ENCODE results near the gene ADCY6. TPM values are rescaled to one million over a fixed set of nuclear protein-coding genes. Genes with fewer than 3 reads are reported as not detected.

ADCY6 gene
- total RNA-seq, 1 experiment from 2014 or later, result 21.9 TPM

DNA sequence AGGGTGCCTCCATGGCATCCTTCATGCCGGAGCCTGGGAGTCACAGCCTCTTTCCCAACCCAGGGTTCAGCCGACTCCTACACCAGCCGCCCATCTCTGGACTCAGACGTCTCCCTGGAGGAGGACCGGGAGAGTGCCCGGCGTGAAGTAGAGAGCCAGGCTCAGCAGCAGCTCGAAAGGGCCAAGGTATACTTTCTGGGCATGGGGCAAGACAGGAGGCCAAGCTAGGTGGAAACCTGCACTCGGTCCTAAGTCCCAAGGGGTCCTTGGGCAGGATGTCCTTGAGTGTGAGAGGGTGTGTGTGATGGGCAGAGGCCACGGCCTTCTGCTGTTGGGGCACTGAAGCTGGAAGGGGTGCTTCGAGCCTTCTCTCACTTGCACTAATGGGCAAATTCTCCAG lies 34.4 kb upstream of the ADCY6 start:
- POLR2A ChIA-PET, result interaction anchor here (0.9 to 1.6 kb wide), 3 partner anchors 9 to 10 kb away, joined by 3 to 7 read pairs (median 3); no protein-coding TSS in a partner anchor
- Mint-ChIP-seq H3K4me3 (ENCODE audit: unreplicated experiment) (no peak overlapping the region), H3K4me1 (ENCODE audit: insufficient read depth, unreplicated experiment) (peaks cover 12% of the 10 kb centered on the region), H3K9me3 (ENCODE audit: unreplicated experiment) (no peaks in the 10 kb centered on the region), H3K27ac (ENCODE audit: low read depth, unreplicated experiment) (no peak overlapping the region), H3K27me3 (ENCODE audit: insufficient read depth, unreplicated experiment) (no peaks in the 10 kb centered on the region), H3K36me3 (ENCODE audit: insufficient read depth, unreplicated experiment) (peaks cover 2% of the 10 kb centered on the region)
- BruUV-seq (replicated peaks), result no TSS peak
- intact Hi-C loops (cut with micrococcal nuclease), result no loop called here
- TF ChIP-seq CTCF (IDR thresholded peaks at IDR 0.05; ENCODE audit: unreplicated experiment), result no peak
- CTCF ChIA-PET, result interaction anchor here (0.6 to 6.7 kb wide), 4 partner anchors 8 to 893 kb away, joined by 3 to 46 read pairs (median 3); no protein-coding TSS in a partner anchor
- no peak for DNase-seq (ENCODE audit: unreplicated experiment)

DNA sequence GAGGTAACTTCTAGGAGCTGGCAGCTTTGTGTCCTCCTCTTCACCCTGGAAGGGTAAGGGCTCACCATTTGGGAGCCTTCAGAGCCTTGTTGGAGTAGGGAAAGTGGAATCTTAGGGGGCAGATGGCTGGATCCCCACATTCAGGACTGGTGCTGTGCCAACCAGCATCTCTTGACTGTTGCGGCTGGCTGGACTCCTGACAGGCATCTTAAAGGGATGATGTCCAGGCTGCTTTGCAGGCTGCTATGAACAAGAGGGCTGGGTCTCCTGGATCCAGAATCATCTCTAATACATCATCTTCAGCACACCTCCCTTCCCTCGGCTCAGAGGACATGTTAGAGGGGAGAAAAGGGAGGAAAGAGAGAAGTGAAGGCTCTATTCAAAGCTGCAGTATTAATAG lies 33.8 kb upstream of the ADCY6 start:
- ChIA-PET CTCF (interaction anchor here (0.6 to 6.7 kb wide), 4 partner anchors 7 to 892 kb away, joined by 3 to 46 read pairs (median 4); no protein-coding TSS in a partner anchor), POLR2A (interaction anchor here (0.9 to 1.5 kb wide), 2 partner anchors 8 to 11 kb away, joined by 3 read pairs; no protein-coding TSS in a partner anchor)
- TF ChIP-seq CTCF (IDR thresholded peaks at IDR 0.05; ENCODE audit: unreplicated experiment), result no peak
- H3K4me1 Mint-ChIP-seq (ENCODE audit: insufficient read depth, unreplicated experiment), result peaks cover 17% of the 10 kb centered on the region
- intact Hi-C loops (cut with micrococcal nuclease), result no loop called here
- no peak overlapping the region for H3K4me3 Mint-ChIP-seq (ENCODE audit: unreplicated experiment)
- H3K27ac Mint-ChIP-seq (ENCODE audit: low read depth, unreplicated experiment), result no peak overlapping the region
- H3K36me3 Mint-ChIP-seq (ENCODE audit: insufficient read depth, unreplicated experiment), result no peaks in the 10 kb centered on the region
- no peak for DNase-seq (ENCODE audit: unreplicated experiment)
- no peaks in the 10 kb centered on the region for H3K27me3 Mint-ChIP-seq (ENCODE audit: insufficient read depth, unreplicated experiment)
- no TSS peak for BruUV-seq (replicated peaks)
- no peaks in the 10 kb centered on the region for H3K9me3 Mint-ChIP-seq (ENCODE audit: unreplicated experiment)

DNA sequence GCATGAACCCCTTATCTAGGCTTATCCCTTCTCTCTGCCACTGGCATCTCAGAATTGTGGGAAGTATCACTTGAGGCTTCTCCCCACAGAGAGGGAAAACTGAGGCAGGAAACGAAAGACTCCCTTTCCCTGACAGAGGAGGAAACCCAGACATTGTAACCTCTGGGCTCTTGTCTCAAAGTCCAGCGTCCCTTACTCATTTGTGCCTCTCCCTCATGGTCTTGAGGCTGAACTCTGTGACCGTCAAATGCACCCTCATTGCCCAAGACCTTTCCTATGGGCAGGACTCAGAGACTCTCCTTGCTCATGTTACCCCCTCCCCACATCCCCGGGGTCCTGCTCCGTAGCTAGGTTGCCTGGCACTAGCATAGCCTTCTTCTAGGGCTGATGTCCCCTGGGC lies 33.2 kb upstream of the ADCY6 start:
- TF ChIP-seq CTCF (IDR thresholded peaks at IDR 0.05; ENCODE audit: unreplicated experiment), result no peak
- no peak for DNase-seq (ENCODE audit: unreplicated experiment)
- Mint-ChIP-seq H3K27ac (ENCODE audit: low read depth, unreplicated experiment) (no peak overlapping the region), H3K27me3 (ENCODE audit: insufficient read depth, unreplicated experiment) (no peaks in the 10 kb centered on the region), H3K4me3 (ENCODE audit: unreplicated experiment) (no peak overlapping the region), H3K9me3 (ENCODE audit: unreplicated experiment) (no peaks in the 10 kb centered on the region), H3K4me1 (ENCODE audit: insufficient read depth, unreplicated experiment) (peaks cover 23% of the 10 kb centered on the region), H3K36me3 (ENCODE audit: insufficient read depth, unreplicated experiment) (no peaks in the 10 kb centered on the region)
- BruUV-seq (replicated peaks), result no TSS peak
- intact Hi-C loops (cut with micrococcal nuclease), result no loop called here
- ChIA-PET POLR2A (no interaction called here), CTCF (interaction anchor here (0.9 to 1.7 kb wide), 2 partner anchors 27 to 166 kb away, joined by 4 read pairs; no protein-coding TSS in a partner anchor)

DNA sequence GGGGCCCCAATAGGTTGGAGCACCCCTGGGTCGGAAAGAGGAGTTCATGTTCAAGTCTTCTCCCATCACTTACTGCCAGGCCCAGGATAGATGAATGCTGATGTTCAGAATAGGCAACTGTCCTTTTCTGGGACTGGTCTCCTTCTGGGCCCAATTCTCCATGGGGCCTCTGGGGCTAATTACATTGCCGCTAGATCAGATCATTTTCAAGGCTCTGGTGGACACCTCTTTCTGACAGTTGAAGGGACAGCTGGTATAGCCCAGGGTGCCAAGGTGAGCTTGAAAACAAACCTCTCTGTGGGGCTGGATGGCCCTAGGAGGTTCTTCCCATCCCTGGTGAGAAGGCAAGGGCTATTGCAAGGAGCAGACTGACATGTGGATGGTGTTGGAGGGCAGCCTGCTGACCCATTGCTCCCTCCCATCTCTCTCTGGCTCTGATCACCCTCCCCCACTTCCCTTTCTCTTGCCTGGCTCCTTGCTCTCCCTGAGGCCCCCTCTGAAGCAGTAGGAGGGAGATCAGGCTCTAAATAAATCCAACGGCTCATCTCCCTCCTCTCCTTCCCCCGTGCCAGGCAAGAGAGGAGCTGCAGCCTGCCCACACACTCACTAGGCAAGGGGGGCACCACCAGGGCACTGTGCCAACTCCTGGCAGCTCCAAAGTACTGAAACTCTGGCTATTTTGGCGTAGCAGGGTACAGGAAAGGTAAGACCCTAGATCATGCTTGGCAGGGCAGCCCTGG lies 31.3 kb upstream of the ADCY6 start:
- Mint-ChIP-seq H3K27me3 (ENCODE audit: insufficient read depth, unreplicated experiment) (no peaks in the 10 kb centered on the region), H3K9me3 (ENCODE audit: unreplicated experiment) (no peaks in the 10 kb centered on the region), H3K4me3 (ENCODE audit: unreplicated experiment) (peak overlapping the region; percentile 93), H3K36me3 (ENCODE audit: insufficient read depth, unreplicated experiment) (no peaks in the 10 kb centered on the region), H3K4me1 (ENCODE audit: insufficient read depth, unreplicated experiment) (peaks cover 29% of the 10 kb centered on the region), H3K27ac (ENCODE audit: low read depth, unreplicated experiment) (no peak overlapping the region)
- BruUV-seq (replicated peaks), result no TSS peak
- ChIA-PET POLR2A (interaction anchor here (0.7 to 0.8 kb wide), 2 partner anchors 10 to 32 kb away, joined by 3 read pairs; partner anchors contain the start of gene DDX23), CTCF (interaction anchor here (0.7 to 1.4 kb wide), 6 partner anchors 8 to 194 kb away, joined by 3 to 4 read pairs (median 4); no protein-coding TSS in a partner anchor)
- intact Hi-C loops (cut with micrococcal nuclease), result no loop called here
- no peak for DNase-seq (ENCODE audit: unreplicated experiment)
- TF ChIP-seq CTCF (IDR thresholded peaks at IDR 0.05; ENCODE audit: unreplicated experiment), result no peak

All from MCF 10A (cell line).